COLO668 (cell line): ENCODE results near the gene TRAF3.
A peak's percentile ranks its signal among the peaks of the same experiment; 100 is the strongest.

Experiments
- DNase-seq: peaks from one replicate; lab custom pipeline; 2025; ENCODE audit not compliant: unreplicated experiment; lab: John Stamatoyannopoulos, UW

TRAF3 gene

DNA sequence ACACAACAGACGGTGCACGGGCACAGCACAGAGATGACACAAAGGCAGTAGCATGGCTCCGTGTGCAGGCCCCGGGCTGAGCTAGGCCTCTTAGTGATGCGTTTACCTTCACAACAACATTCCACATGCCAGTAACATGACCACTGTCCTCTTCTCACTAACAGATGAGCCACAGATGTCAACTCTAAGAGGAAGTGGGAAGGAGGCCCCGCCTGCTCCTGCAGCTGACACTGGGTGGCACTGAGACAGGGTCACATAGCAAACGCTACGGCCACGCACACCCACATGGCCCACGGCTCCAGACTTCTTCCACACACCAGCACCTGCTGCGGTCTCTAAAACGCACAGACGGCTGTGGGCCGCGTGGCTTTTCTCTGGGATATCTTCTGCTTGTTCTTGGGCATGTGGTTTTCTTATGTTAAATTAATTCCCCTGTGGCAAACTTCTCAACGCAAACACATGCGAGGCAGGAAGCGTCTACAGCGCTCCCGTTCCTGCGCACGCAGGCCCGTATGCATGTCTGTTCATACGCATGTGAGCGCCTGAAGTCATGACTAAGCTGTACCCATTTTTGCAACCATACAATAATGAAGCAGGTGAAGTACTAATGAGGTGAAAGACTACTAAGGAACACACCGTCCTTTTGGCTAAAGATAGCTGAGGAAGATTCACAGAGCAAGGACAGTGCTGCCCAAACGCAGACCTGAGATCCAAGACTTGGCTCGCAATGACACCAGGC is 172.0 kb downstream of the TRAF3 start:
- peak; percentile 64 for DNase-seq

DNA sequence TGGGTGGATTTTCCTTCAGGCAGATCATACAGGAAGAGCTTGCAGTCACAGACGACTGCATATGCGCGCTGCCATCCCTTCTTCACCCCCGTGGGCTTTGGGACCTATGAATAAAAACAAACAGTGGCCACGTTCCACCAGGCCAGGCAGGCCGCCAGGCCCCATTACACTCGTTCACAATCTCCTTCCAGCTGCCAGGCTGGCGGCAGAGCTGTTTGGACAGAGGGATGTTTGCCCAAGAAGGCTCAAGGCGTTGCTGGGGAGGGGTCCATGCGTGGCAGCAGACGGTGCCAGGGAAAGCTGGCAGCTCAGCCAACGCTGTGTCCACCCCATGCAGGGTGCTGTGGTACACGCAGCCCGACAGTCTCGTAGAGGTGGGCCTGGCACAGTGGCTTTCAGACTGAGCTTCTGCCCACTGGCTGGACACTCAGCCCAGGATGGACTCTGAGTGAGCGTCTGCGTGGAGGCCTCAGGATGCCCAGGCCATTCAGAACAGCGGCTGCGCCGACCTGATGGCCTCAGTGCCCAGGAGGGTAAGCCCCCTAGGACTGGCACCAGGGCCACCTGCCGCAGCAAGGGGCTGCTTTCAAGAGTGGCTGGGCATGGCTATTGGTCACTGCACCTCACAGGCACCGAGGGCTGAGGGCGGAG is 172.7 kb downstream of the TRAF3 start:
- peak; percentile 22 for DNase-seq

DNA sequence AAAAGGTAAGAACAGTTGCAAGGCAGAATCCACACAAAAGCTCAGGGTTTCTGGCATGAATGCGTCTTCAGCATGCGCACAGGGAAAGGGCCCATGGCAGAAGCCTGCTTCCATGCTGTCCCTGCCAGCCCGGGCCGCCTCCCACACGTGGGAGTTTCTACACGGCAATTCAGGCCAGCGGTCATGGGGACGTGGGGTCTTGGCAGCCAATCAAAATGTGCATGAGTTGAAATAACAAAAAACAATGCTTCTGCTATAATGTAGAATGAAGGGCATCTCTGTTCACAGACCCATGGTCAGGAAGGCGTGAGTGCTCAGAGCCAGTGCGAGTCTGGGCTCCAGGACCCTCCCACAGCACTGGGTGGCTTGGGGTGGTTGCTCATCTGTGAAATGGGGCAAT is 173.8 kb downstream of the TRAF3 start:
- DNase-seq, result no peak

DNA sequence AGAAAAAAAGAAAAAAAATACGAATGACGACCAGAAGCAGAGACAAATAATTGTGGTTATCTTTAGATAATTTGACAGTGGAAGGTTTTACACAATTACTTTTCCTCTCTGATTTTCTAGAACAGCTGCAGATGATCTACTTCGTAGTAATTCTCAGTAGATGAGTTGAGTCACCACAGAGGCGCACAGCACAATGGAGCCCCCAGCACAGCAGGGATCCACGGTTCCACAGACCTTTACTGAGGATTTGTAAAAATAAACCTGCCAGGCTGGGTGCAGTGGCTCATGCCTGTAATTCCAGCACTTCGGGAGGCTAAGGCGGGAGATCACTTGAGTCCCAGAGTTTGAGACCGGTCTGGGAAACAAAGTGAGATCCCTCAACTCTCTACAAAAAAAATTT is 174.6 kb downstream of the TRAF3 start:
- DNase-seq, result no peak

DNA sequence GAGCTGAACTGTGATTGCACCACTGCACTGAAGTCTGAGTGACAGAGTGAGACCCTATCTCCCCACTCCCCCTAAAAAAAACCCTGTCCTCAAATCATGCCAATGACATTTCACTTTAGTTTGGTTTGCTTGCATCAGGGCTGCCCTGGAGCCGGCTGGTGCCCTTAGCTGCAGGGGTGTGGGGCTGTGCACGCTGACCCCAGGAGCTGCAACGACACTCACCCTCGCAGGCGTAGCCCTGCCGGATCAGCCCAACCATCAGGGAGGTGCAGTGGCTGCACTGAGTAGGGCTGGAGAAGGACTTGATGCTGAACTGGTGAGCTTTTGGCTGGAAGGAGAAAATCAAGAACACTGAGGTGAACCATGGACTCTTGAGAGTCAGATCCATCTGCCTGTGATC is 175.0 kb downstream of the TRAF3 start:
- no peak for DNase-seq

DNA sequence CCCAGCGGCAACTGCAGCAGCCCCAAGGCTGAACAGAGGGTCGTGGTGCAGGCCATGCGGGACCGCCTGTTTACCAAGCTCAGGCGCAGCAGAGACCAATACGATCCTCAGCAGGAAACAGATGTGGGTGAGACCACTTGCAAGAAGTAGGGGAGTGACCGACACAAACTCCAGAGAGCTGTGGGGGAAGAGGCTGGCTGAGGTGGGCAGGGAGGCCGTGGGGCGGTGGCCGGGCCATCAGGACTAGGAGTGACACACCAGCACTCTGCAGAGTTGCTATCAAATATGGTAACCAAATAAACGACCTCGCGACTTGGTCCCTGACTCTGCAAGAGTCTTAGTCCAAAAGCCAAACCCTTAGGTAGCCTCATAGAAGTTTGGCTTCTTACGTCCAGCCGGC is 175.9 kb downstream of the TRAF3 start:
- no peak for DNase-seq

DNA sequence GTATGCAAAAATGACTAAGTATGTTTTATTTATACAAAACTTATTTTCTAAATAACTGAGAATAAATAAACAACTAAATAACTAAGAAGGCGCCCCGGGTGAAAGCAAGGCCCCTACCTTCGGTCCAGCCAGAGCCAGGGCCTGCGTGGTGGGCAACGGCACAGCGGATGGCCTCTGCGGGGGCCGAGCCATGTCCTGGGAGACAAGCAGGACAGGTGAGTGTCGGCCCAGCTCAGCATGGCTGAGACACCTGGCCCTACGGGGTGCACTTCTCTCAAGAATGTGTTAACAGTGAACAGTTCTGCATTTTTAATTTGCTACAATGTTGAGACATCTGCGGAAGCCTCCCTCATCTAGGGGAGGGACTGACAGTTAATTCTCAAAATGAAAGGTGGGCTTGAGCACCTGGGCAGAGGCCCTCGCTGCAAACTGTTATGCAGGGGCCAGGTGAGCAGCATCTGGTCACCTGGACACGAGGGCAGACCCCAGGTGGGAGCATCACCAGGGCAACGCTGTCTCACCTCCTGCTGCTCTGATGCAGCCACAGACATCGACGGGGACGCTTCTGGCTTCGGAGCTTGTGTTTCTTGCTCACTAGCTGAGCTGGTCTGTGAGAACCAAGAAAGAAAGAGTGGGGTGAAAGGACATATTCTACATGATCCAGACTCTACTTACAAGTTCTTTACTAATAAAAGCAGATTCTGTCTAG is 177.0 kb downstream of the TRAF3 start:
- no peak for DNase-seq

DNA sequence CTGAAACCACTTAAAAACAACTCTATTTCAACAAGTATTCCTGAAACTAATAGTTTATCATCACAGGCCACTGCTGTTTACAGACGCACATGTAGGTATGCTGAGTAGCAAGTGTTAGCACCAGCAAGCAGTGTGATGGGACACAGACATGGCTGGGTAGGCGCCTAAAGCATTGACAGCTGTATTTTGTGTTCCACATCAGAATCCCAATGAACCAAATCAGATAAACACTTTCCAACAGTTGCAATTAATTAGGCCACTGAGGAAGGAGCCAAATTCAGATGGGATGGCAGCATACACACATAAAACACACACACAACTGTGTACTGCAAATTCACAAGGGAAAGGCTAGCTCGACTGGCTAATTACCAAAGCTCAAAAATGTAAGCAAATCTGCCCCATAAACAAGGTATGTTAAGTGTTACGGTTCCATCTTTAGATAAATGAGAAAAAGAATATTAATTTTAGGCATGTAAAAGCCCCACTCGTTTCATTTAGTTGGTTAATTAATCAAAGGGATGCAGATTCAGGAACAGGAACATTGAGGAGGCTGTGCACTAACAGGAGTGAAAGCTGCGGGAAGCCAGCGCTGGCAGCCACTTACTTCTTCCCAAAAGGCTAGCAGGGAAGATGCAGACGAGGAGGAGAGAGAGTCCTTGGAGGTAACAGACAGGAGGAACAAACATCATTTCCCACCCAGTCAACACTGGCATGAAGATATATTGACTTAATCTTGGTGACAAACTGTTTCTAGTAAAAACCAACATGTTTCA is 178.6 kb downstream of the TRAF3 start:
- DNase-seq, result no peak

DNA sequence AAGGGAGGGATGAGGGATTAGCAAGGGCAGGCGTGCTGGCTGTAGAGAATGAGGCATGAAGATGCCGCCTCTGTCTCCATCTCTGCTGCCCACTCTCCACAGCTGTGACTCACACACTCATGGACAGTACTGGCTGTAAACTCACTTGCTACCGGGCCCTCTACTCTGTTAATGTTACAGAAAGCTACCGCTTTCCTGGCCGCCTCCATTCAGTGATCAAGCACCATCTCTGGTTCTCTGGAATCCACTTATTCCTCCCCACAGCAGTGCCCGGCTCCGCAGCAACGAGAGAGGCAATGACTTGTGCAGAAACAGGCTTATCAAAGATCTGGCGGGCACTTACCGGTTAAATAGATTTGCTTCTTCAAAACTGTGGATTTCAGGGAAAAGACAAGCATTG is 180.0 kb downstream of the TRAF3 start:
- DNase-seq, result no peak

DNA sequence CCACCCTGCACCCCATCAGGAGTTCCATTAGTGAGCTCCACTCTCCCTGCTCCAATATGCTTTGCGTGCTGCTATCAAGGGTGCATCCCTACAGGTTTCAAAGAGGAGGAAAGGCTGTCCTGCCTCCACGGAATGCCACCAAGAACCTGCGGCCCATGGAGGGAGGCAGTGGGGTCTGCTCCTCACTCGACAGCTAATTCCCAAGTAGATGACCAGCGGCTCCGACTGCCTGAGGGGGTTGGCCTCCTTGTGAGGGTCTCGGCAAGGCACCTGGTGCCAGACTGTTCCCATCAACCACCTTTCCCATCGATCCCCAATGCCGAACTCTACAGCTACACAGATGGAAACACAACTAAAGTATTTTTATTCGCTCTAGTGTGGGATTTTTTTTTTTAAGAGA is 181.2 kb downstream of the TRAF3 start:
- DNase-seq, result no peak
